DMS153 treated with DMSO at 0.1 percent for 48 hours (cell line): ENCODE measurements around the gene TMEM129.
"Not testable (repeated sequence)": the region's sequence is repeated elsewhere in the genome, so short reads cannot be mapped to it uniquely, and the experiment has no call there.

Source experiments
- DNase-seq: peaks from one replicate; lab custom pipeline; 2025; ENCODE audit not compliant: unreplicated experiment; lab: John Stamatoyannopoulos, UW

The TMEM129 gene

DNA sequence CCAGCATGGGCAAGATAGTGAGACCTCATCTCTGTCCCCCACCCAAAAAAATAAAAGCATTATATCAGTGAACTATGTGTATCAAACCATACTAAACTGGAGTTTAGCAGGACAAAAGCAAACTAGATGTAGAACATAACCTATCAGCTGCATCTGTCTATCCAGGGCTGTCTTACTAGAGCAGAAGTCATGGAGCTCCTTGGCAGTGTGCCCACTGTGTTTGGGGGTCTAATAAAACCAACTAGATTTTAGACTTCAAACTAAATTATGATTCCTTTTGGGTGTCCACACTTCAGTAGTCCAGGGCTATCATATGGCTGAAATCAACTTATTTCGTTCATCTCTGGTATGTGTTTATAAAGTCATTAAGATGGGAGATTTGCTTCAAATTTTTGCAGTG is 17.3 kb downstream of the TMEM129 start:
- no peak for DNase-seq

DNA sequence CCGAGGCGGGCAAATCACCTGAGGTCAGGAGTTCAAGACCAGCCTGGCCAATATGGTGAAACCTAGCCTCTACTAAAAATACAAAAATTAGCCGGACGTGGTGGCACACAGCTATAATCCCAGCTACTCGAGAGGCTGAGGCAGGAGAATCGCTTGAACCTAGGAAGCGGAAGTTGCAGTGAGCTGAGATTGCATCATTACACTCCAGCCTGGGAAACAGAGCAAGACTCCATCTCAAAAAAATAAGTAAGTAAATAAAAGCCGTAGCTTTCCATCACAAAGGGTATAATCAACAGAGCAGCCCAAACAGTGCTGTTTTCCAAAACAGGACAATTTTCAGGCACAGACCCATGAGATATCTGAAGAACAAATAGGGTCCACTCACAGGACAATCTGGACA is 19.5 kb downstream of the TMEM129 start:
- DNase-seq = not testable (repeated sequence)

DNA sequence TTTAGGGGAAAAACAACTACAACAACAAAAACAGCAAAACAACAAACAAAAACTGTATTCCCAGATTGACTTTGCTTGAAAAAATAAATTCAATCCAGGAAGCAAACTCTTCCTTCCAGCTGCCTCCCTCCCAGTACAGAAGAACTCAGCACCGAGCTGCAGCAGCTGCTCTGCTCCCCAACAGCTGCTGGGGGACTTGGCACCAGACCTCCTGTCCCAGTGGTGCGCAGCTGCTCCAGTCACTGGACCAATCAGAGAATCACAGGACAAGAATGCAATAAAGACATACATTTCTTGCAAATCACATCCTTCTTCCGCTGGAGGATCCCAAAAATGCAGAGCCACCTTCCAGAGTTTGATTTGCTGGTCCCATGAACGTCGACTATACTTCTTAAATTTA is 25.2 kb downstream of the TMEM129 start:
- DNase-seq = no peak

DNA sequence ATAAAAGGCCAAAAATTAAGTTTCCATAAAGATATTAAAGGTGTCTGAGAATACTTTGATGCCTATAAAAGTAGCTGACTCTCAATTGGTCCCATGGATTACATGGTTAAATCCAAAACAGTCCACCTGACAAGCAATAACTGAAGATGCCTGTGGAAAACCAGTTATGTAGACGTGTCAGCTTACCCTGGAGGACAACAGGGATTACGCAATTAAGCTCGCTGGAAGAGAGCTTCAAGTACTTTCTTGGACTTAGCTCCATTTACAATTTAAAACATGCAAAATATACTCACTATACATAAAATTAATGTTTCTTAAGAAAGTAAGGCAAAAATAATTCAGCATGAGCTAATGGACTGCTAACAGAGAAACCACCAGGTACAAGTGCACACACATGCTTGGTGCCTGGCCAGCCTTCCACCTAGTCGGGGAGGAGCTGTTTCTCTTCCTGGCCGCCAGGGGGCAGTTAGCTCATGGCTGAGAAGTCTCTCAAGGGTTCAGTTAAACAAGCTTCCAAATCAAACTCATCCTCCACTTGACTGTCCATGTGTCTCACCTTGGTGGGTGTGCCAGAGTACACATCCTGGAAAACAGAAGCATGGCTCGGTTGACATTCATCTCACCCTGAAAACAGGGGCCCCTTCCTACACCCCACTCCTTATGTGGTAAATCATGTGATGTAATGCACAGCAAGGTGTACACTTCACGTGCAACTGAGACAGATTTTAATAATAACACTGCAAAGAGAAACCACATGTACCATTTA is 27.8 kb downstream of the TMEM129 start:
- DNase-seq = no peak

DNA sequence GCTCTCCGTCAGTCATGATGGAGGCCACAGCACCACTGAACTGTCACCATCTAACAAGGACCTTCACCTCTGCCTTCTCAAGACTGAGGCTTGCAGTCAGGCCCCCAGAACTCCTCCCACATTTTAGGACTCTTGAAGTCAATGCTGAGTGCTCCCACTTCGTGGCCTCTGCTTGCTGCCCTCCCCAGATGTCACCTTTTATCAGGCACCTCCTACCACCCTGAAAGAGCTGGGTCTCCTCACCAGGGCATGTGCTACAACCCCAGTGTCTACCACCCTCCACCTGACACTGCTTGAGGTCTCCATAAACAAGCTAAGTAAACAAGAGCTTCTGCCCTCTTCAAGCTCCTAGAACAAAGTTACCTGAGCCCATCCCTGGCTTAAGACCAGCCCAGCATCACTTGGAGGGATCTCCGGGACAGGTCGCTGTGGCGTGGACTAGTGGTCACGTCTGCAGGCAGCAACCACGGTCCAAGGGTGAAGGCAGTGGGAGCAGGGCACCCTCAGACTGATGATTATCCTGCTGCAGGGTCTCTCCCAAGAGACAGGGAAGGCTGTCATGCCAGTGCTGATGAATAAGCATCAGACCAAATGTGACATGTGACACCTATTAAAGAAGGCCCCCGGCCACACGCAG is 29.3 kb downstream of the TMEM129 start:
- DNase-seq = no peak

DNA sequence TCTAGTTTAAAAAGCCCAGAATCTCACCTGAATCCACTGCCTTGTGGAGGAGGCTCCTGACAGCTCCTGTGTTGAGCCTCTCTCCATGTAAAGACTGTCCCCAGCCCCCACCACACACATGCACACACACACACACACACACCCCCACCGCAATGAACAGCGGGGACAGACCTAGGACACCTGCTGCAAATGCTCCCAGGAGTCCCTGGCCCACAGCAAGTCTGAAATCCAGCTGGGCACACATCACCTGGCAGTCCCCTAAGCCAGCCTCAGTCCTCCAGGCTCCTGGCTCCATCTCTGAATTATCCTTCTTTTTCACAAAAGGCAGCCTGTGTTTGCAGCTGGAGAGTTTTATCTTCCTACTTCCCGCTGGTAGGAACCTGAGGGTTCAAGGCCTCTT is 30.4 kb downstream of the TMEM129 start:
- DNase-seq = no peak

DNA sequence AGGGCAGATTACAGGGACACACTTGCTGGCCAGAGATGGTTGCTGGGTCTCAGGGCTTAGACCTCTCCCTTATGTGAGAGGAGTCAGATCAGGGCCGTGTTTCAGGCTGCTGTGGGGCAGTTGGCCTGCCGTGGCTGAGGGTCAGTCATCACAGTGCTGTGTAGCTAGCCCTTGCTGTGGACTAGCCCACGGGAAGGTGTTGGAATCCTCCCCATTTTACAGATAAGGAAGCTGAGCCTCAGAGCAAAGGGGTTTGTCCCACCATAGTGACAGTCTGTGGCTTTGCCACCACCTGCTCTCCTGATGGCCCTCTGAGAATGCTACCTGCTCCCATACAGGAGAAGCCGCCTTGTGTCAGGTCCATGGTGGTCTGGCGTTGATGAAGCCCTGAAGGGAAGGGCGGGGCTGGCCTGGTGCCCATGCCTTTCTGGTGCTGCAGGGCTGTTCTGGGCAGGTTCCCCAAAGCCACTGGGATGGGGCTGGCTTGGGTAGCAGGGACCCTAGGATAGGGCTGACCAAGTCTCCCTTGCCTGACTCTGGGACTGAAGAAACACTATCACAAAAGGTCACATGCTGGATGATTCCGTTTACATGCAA is 34.6 kb downstream of the TMEM129 start:
- DNase-seq = no peak

DNA sequence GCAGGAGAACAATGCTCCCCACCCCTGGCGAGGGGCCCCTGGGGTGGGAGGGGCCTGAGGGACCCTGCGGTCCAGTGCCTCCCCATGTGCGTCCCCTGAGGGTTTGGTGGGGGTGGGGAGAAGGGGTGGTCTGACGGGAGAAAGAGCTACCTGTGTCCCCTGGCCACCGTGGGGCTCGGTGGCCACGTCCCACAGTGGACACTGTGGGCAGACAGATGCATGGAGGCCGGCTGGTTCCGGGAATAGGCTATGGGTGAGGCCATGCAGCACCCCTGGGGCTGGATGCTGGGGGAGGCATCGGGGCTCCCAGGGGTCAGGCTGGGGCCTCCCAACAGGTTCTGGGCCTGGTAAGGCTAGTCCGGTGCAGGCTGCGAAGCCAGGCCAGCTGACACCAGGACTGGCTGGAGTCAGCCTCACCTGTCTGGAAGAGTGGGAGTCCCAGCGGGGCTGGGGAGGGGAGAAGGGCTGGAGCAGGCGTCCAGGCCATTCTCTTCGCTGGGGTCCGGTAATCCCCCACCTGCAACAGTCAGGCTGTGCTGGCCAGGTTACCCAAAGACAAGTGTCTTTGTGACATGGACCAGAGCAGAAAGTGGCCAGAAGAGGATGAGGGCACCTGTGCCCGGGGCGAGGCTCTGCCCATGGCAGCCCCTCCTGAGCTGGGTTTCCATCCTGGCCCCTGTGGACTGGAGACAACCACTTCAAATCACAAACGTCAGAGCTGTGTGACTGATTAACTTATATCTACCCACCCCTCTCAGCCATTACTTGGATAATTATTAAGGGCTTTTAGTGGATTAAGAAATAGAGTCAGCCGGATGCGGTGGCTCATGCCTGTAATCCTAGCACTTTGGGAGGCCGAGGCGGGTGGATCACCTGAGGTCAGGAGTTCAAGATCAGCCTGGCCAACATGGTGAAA is 35.6 kb downstream of the TMEM129 start:
- no peak for DNase-seq

DNA sequence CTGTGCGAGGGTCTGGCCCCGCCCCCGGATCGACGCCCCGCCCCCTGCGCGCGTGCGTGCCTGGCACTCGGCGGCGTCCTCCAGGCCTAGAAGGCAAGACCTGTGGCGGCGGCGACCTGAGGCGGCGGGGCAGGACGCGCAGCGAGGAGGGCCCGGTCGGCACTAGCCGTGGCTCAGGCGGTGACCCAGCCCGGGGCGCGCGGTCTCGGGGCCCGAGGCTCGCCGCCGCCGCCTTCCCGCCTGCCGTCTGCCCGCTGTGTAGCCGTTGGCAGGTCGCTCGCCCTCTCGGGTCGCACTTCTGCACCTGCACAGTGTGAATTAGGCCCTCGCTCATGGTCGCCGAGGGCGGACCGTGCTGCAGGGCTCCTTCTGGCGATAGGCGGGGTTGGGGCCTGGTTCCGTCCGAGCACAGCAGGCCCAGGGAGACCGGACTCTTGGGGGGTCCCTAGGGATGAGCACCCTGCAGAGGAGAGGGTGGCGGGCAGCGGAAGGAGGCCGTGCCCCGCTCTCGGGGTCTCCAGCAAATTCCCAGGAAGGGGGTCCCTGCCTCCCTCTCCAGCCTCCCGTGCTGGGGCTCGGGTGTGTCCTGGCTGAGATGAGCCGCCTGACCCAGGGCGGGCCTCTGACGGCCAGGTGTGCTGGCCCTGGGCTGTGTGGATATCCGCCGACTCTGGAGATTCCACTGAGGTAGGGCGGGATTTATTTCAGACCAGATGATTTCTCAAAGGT is 36.5 kb downstream of the TMEM129 start:
- no peak for DNase-seq

DNA sequence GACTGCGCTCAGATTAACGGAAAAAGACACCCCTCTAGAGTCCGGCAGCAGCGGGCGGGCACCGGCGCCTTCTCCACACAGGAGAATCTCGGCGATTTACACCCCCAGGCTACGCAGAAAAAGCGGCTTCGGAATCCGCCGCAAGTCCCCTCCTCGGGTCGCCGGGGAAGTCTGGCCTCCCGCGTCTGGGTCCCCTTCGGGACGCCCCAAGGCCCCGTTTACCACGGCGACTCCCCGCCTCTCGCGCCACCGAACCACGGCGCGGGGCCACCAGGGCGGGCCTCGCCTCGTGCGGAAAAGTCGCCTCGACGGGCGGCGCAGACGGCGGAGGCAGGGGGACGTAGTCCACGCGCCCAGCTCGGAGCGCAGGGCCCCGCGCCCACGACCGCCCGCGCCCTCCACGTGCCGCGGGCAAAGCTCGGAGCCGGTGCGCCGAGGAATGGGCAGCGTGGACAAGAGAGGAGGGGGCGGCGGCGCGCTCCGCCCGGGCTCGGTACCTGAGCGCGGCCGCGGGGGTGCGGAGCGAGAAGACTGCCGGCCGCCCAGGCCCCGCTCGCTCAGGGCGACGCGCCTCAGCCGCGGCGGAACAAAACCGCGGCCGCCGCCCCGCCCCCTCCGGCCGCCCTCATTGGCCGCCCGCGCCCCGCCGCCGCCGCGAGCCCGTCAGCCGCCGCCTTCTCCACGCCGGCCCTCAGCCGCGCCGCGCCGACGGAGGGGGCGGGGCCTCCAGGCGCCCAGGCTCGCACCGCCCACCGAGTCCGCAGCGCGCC is 37.2 kb downstream of the TMEM129 start, which contains the start of gene FAM53A:
Gene FAM53A (minus strand): TSS at position 578 of the 770 bp plus-strand sequence. CDS start 15,572 bp downstream, outside the sequence.
- no peak for DNase-seq

DNA sequence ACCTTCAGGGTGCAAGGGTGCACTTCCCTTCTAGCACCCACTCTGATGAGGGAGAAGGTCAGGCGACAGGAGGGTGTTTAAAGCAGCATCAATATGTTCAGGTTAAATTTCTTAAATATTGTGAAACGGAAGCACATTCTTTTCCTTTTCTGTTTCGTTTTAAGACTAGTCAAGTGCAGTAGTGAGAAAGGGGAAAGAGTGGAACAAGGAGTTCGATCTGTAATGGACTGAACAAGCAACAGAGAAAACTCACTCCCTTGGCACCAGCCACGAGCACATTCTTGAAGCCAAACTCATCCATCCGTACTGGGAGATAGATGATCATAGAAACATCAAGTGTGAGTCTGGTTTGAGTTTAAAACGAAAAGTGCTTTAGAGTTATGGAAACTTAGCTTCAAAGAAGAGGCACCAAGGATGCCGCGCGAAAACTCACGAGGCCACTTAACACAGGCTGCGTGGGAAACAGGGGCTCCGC is 37.8 kb downstream of the TMEM129 start:
- DNase-seq = no peak

DNA sequence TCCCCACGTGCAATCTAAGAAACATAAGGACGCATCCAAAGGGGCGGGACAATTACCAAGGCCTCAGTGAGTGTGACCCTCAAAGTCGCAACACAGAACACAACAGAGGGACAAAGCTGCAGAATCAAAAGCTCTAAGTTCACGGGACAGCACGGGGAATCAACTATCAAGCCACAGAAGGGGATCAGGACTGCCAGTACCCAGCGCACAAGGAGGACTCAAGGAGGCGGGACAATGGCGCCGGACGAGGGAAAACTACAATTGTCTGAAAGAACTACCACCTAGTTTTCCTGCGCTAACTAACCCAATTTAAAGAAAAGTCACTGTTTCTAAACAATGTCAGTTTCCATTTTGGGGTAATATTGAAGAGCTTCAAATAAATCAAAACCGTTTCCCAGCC is 38.3 kb downstream of the TMEM129 start:
- DNase-seq = no peak

DNA sequence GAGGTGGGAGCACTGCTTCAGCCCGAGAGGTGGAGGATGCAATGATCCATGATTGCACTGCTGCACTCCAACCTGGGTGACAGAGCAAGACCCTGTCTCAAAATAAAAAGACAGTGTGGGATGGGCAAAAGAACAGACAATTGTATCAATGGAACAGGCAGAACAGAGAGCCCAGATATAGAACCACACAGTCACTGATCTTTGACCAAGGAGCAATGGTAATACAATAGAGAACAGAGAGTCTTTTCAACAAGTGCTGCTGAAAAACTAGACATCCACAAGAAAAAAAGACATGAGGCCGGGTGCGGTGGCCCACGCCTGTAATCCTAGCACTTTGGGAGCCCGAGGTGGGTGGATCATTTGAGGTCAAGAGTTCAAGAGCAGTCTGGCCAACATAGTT is 42.9 kb downstream of the TMEM129 start:
- DNase-seq = no peak

DNA sequence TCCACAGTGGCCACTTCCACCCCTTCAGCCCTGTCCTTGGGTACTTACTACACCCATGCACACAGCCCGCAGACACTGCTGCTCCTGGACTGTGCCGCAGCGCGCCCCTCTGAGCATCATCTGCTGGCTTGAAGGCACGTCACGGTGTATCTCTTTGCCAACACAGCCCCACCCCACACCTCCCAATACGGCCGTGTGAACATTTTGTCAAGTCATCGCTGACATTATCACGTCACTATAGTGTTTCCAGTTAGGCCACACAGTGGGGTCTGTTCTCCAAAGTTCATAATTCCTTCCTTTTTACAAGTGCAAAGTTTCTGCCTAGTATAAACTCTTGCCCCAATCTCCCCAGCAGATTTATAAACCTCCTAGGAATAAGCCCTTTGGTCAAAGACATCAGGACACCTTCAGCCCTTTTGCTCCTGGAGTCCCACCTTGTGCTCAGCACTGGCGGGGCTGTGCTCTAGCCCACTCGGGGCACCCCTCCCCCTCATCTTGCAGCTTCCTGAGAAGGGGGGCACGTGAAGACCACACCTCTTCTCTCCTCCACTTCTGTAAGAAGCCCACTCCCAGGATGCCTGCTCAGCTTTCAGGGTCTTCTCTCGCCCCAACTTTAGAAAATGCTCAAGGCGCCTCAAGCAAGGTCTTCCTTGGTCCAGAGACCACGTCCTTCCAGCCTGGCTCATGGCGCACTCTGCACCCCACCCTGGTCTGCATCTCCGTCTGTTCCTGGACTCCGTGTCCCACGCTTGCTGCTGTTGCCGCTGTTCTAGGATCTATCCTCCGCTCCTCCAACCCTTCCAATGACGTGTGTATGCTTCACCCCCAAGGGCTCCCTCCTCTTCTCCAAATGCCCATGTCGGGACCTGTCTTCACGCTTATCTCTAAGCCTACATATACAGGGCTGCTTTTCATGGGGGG is 44.3 kb downstream of the TMEM129 start:
- DNase-seq = no peak

DNA sequence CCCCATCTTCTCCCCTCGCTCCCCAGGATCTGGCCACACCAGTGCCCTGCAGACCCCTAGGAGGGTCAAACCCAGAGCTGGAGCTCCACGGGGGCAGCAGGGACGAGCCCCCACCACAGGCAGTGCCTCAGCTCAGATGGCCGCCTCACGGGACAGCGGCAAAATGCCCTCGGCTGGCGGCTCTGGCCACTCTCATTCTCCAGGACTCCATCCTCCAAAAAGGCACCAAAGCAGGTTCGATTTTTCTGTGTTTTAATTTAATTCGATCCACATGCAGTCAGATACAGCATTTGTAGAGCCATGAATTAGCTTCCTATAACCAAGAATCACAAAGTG is 45.4 kb downstream of the TMEM129 start:
- no peak for DNase-seq

DNA sequence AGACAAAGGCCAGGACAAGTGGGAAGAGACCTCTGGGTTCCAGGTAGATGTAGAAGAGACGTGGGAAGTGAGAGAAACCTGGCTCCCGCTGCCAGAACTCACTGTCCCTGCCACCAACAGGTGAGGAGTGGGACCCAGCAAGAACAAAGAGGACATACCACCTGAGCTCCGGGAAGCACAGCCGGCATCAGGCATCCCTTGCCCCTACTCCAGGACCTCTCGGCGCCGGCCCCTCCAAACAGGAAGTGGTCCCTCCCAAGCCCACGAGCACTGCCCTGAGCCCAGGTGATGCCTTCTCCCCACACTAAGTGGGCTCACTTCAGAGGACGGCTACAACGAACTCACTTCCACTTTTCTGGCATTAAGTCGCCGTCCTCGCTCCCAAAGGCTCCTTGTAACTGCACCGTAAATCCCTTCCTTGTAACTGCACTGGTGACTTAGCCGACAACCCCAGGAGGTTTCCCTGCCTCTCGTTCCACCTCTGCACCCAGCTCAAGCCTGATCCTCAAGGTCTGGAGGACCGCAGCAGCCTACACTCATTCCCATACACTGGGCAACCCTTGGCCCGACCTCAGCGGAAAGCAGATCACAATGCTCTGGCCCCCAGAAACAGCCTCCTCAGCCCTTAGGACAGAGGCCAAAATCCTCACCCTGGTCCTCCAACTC is 45.9 kb downstream of the TMEM129 start:
- no peak for DNase-seq

DNA sequence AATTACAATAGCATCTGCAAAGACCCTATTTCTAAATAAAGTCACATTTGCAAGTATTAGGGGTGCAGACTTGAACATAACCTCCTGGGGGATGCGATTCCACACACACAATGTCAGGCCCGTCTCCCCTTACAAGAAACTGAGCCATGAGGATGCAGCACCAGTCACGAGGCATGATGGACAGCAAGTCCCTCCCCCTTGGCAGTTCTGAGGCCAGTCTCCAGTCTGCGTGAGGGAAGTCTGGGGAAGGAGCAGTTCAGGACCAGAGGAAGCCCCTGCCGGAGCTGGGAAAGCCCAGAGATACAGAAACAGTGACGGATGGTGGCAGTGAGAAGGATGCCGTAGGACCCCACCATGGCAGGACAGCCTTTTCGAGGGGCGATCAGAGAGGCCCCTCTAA is 46.4 kb downstream of the TMEM129 start:
- DNase-seq = no peak

DNA sequence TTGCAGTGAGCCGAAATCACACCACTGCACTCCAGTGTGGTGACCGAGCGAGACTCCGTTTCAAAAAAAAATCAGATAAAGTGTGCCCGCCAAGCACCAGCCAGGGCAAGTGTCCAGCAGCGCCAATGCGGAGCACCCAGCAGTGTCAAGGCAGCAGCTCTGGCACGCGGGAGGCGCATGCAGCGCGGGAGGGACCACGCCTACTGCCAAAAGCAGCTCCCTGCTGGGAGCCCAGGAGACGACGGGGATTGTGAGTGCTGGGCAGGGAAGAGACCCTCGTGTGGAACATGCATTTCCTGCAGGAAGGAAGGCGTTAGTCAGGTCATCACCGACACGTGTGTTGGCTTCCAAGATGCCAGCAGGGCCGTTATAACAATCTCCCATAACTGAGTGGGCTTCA is 47.5 kb downstream of the TMEM129 start:
- DNase-seq = no peak
